Vagina (tissue), 2 donors: ENCODE data around the gene ASPA. TPM values are rescaled to one million over a fixed set of nuclear protein-coding genes. Genes with fewer than 3 reads are reported as not detected.

Experiments
- DNase-seq, 2 donors: peaks; one replicate each; pipeline ENCODE4 v3.0.0-alpha.2; 2017; ENCODE audit errors: extremely low spot score in 2 of 2
- H3K27ac ChIP-seq: fragments of 200-600 bp; sonication (generic); one replicate; pipeline ENCODE4 v1.5.1; 2019
- H3K27me3 ChIP-seq: fragments of 200-600 bp; sonication (generic); one replicate; pipeline ENCODE4 v1.5.1; 2019
- H3K36me3 ChIP-seq, 2 donors: fragments of 200-600 bp; sonication (generic); one replicate each; pipeline ENCODE4 v1.5.1; 2017 to 2019
- H3K4me1 ChIP-seq: fragments of 200-600 bp; sonication (generic); one replicate; pipeline ENCODE4 v1.5.1; 2019
- H3K4me3 ChIP-seq, 2 donors: fragments of 200-600 bp; sonication (generic); 1 replicate in 1 of 2; 2 replicates in 1 of 2; pipeline ENCODE4 v1.5.1; 2016 to 2019
- H3K9me3 ChIP-seq: fragments of 200-600 bp; sonication (generic); one replicate; pipeline ENCODE4 v1.5.1; 2019
- POLR2A ChIP-seq, 2 donors: fragments of 450-650 bp; IDR thresholded peaks; one replicate each; pipeline ENCODE4 v1.6.1; 2017; ENCODE audit warnings: antibody characterized with exemption in 2 of 2, mild to moderate bottlenecking in 2 of 2, moderate library complexity in 2 of 2
- POLR2AphosphoS5 ChIP-seq, 2 donors: sonication (generic); formaldehyde crosslinking; IDR thresholded peaks; one replicate each; pipeline ENCODE4 v1.9.0; 2017; ENCODE audit warnings: antibody characterized with exemption in 2 of 2, mild to moderate bottlenecking in 2 of 2, low read depth in 1 of 2; ENCODE audit not compliant: insufficient read depth in 1 of 2
- intact Hi-C: fragments of 100-400 bp; cut with DNase I; formaldehyde crosslinking; loops from one replicate; pipeline ENCODE4 v1.15.1; 2023
- total RNA-seq: library from RNA; depleted of rRNA; stranded (reverse); fragments of >200 nt; gene quantifications from one replicate; pipeline ENCODE4 v1.2.3, GENCODE V29; 2016
- TF ChIP-seq, protein P1 (sequence below), 3 experiments: fragments of 450-650 bp in 2 of 3; fragments of 200-600 bp in 1 of 3; sonication (generic) in 1 of 3; IDR thresholded peaks; one replicate each; pipeline ENCODE4 v1.5.1; 2017 to 2019; ENCODE audit warnings: antibody characterized with exemption in 3 of 3, mild to moderate bottlenecking in 2 of 3, moderate library complexity in 2 of 3

ASPA gene
- total RNA-seq, 1 donor from 2014 or later: 2.2 TPM

- Histone ChIP-seq H3K9me3 (no peaks in the 10 kb centered on the region), H3K36me3 (no peaks in the 10 kb centered on the region), H3K4me3 (no peak overlapping the region), H3K27me3 (no peaks in the 10 kb centered on the region), H3K27ac (no peak overlapping the region), H3K4me1 (no peaks in the 10 kb centered on the region)
- intact Hi-C loops: no loop called here
- TF ChIP-seq, protein P1, sequence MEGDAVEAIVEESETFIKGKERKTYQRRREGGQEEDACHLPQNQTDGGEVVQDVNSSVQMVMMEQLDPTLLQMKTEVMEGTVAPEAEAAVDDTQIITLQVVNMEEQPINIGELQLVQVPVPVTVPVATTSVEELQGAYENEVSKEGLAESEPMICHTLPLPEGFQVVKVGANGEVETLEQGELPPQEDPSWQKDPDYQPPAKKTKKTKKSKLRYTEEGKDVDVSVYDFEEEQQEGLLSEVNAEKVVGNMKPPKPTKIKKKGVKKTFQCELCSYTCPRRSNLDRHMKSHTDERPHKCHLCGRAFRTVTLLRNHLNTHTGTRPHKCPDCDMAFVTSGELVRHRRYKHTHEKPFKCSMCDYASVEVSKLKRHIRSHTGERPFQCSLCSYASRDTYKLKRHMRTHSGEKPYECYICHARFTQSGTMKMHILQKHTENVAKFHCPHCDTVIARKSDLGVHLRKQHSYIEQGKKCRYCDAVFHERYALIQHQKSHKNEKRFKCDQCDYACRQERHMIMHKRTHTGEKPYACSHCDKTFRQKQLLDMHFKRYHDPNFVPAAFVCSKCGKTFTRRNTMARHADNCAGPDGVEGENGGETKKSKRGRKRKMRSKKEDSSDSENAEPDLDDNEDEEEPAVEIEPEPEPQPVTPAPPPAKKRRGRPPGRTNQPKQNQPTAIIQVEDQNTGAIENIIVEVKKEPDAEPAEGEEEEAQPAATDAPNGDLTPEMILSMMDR (IDR thresholded peaks at IDR 0.05): no peak
- TF ChIP-seq POLR2AphosphoS5 (IDR thresholded peaks at IDR 0.05; ENCODE audit: insufficient read depth in 1 of 2, low read depth in 1 of 2): no peak
- TF ChIP-seq POLR2A (IDR thresholded peaks at IDR 0.05): no peak
- no peak for DNase-seq
Observed at GRCh38 chr17:3545151-3545550, 69.4 kb downstream of the ASPA start.

DNA sequence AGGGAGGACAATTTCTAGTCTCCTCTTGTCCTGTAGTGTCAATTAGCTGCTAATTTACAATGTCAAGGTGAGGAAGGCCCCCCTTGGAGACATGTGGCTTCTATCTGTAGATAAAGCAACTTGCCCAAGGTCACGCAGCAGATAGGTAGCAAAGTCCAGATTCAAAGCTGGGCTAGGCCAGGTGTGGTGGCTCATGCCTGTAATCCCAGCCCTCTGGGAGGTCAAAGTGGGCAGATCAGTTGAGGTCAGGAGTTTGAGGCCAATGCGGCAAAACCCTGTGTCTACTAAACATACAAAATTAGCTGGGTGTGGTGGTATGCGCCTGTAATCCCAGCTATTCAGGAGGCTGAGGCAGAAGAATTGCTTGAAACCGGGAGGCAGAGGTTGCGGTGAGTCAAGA lies 70.7 kb downstream of the ASPA start:
- Histone ChIP-seq H3K4me3 (no peak overlapping the region), H3K27ac (no peak overlapping the region), H3K36me3 (no peaks in the 10 kb centered on the region), H3K9me3 (no peaks in the 10 kb centered on the region), H3K4me1 (no peaks in the 10 kb centered on the region), H3K27me3 (no peaks in the 10 kb centered on the region)
- intact Hi-C loops: no loop called here
- TF ChIP-seq POLR2A (IDR thresholded peaks at IDR 0.05): no peak
- TF ChIP-seq, protein P1 (IDR thresholded peaks at IDR 0.05): no peak
- no peak for TF ChIP-seq POLR2AphosphoS5 (IDR thresholded peaks at IDR 0.05; ENCODE audit: insufficient read depth in 1 of 2, low read depth in 1 of 2)
- no peak for DNase-seq

- no peak for TF ChIP-seq POLR2A (IDR thresholded peaks at IDR 0.05)
- no peak overlapping the region for H3K4me3 ChIP-seq
- no peaks in the 10 kb centered on the region for H3K27me3 ChIP-seq
- no peak overlapping the region for H3K27ac ChIP-seq
- DNase-seq: no peak
- intact Hi-C loops: no loop called here
- H3K36me3 ChIP-seq: no peaks in the 10 kb centered on the region
- H3K4me1 ChIP-seq: no peaks in the 10 kb centered on the region
- H3K9me3 ChIP-seq: no peaks in the 10 kb centered on the region
Observed at GRCh38 chr17:3546997-3547396, 71.2 kb downstream of the ASPA start.

DNA sequence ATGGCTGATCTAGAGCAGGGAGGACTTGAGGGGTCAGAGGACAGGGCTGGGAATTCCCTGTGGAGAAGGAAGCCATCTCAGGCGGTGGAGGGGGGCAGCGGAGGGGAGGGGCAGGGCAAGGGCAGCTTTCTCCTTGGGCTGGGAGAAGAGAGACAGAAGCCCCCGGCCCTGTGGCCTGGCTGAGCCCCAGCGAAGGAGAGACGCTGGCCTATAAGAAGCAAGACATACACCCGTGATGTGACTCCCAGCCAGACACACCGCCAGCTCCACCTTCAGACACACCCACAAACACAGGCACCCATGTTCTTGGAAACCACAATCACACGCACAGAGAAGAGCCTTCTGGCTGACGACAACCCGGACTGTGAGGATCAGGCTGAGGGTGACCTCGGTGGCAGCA lies 71.8 kb downstream of the ASPA start:
- Histone ChIP-seq H3K36me3 (no peaks in the 10 kb centered on the region), H3K4me1 (no peaks in the 10 kb centered on the region), H3K27ac (no peak overlapping the region), H3K27me3 (no peaks in the 10 kb centered on the region), H3K4me3 (no peak overlapping the region), H3K9me3 (no peaks in the 10 kb centered on the region)
- no peak for DNase-seq
- intact Hi-C loops: no loop called here
- TF ChIP-seq POLR2A (IDR thresholded peaks at IDR 0.05) (no peak), POLR2AphosphoS5 (IDR thresholded peaks at IDR 0.05; ENCODE audit: insufficient read depth in 1 of 2, low read depth in 1 of 2) (no peak)
- TF ChIP-seq, protein P1 (IDR thresholded peaks at IDR 0.05): no peak

- no peaks in the 10 kb centered on the region for H3K36me3 ChIP-seq
- no peaks in the 10 kb centered on the region for H3K4me1 ChIP-seq
- no peak overlapping the region for H3K27ac ChIP-seq
- H3K9me3 ChIP-seq: no peaks in the 10 kb centered on the region
- DNase-seq: no peak
- H3K27me3 ChIP-seq: no peaks in the 10 kb centered on the region
- TF ChIP-seq POLR2A (IDR thresholded peaks at IDR 0.05) (no peak), POLR2AphosphoS5 (IDR thresholded peaks at IDR 0.05; ENCODE audit: insufficient read depth in 1 of 2, low read depth in 1 of 2) (no peak)
- TF ChIP-seq, protein P1 (IDR thresholded peaks at IDR 0.05): no peak
- intact Hi-C loops: no loop called here
- H3K4me3 ChIP-seq: no peak overlapping the region
Observed at GRCh38 chr17:3549610-3550162, 73.9 kb downstream of the ASPA start.
